Cerebellar nuclear complex (tissue), 1 donor: ENCODE results near the gene PSMB7.

ENCODE experiments used
- DNase-seq, 2 experiments: peaks; one replicate each; lab custom pipeline; 2025; lab: John Stamatoyannopoulos, UW

Gene PSMB7

DNA sequence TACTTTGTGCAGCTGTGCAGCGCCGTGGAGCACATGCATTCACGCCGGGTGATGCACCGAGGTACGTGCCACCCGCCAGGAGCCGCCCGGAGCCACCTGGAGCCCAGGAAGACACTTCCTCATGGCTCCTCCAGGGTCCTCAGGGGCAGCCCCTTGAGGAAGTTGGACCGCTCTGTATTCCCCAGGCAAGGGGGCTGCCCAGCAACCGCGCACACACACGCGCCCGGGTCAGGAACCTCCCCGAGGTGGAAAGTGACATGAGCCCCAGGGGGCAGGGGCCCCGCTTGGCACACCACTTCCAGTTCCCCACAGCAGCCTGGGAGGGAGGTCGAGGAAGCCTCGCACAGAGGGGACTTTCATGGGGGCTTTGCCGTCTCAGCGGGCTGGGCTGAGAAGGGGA is 88.9 kb downstream of the PSMB7 start:
- no peak for DNase-seq

DNA sequence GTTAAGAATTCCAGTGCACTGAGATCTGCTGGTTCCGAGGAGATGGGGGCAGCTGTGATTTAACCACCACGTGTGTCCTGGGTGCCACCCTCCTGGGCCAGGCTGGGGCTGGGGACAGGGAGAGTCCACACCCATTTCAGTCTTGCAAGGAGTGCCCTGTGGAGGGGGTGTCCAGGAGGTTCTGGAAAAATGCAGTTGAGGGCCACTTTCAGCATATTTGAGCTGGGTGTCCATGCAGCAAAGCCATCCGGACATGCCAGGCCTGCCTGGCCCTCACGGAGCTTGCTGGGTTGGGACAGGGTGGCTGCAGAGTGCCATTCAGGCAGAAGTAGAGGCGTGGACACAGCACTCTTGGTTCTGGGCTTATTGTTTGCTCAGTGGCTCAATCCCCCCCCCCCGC is 89.4 kb downstream of the PSMB7 start:
- DNase-seq = no peak

DNA sequence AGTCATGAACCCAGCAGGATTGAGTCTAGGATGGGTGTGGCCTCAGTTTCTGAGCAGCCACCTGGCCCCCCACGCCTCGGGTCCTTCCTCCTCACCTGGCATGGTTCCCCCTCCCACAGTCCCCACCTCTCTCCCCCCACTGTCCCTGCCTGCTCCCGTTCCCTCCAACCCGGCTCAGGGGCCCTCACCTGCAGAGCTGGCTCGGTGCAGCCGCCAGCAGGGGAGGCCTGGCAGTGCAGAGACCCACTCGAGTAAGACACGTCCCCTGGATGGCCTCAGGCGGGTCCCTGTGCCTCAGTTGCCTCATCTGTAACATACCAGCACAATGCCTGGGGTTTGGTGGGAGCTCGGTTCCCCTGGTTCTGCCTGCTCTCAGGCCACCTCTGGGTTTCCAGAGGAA is 91.3 kb downstream of the PSMB7 start:
- DNase-seq = no peak

DNA sequence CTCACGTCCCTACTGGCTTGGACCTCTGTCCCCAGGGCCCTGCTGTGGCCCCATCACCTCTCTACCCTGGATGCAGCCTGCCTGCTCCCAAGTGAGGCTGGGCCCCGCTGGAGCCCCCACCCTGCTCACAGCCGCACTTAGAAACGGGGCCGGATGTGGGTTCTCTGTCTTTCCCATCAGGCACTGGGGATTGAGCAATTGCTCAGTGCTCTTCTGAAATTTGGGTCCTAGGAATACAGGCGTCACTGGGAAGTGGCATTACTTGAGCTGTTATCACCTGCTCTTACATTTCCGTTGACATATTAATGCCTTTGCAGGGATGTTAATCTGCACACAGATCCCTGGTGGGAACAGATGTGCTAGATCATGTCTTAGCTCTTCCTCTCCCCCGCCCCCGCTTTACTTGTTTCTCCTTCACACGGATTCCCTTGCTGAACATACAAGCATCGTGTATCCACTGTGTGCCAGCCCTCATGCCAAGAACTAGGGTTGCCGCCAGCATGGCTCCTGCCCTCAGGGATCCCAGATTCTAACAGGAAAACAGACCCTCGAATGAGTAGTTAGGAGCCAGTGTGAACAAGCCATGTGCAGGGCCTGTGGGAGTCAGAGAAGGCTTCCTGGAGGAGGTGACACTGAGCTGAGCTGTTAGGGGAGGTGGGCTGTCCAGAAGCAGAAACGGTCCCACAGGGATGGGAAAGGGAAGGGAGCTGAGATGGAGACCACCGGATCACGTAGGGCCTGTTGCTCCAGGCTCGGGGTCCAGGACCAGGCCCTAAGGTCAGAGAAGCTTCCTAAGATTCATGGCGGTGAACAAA is 92.4 kb downstream of the PSMB7 start:
- DNase-seq = no peak

DNA sequence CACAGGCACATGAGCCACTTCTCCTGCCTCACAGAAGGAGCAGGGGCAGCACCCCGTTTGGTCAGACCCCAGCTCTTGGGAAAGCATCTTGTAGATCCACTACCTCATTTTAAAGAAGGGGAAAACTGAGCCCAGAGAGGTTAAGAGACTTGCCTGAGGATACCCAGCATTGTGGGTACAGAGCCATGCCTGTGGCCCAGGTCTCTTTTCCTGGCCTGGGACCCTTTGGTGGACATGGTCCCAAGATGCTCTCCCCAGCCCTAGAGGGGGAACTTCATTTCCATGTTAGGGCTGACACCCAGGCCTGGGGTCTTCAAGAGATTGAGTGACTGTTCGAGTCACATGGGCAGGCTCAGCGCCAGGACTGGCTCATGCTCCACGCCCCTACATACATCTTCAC is 93.3 kb downstream of the PSMB7 start:
- no peak for DNase-seq

DNA sequence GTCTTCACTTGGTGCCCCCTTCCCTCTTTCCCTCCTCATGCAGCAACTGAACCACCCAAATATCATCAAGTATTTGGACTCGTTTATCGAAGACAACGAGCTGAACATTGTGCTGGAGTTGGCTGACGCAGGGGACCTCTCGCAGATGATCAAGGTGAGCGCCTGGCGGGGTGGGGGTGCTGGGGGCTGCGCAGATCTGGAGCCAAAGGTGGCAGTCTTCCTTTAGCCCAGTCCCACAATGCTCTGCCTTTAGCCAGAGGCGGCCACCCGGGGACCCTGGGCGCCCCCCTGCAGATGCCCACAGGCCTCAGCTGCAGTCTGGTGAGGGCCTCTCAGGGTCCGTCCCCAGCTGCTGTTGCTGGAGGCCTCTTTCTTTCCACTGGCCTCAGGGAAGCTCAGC is 93.8 kb downstream of the PSMB7 start:
- DNase-seq = no peak

DNA sequence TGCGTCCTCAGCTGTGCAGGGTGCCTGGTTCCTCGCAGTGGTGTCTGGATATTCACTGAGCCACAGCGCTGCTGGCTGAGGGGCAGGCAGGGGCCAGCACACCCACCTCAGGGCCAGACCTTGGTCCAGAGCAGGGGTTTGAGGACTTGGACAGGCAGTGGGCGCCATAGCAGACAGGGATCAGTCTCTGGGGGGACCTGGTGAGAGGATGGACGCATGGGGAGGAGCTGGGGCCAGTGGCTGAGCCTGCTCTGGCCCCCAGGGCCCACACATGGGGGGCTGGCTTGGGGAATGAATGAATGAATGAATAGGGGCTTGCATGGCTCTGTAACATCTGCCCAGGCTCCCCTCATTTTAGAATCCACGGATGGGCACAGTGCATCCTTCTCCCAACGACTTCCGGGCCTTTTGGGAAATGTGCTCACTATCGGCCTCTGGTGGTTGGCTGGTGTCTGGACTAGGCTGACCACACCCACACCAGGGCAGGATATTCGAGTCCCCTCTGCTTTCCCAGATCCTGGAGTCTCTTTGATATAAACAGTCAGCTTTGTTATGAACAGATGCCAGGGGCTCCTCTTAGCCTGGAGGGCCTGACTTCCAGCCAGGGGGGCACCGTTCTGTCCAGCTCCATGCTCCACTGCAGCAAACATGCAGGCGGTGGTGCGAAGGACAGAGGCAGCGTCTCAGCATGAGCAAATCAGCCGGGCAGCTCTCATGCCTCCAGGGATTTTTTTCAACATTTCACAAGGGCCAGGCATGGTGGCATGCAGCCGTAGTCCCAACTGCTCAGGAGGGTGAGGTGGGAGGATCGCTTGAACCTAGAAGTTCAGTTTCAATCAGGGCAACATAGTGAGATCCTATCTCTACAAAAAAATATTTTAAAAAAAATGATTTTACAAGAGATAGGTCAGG is 94.9 kb downstream of the PSMB7 start:
- no peak for DNase-seq

DNA sequence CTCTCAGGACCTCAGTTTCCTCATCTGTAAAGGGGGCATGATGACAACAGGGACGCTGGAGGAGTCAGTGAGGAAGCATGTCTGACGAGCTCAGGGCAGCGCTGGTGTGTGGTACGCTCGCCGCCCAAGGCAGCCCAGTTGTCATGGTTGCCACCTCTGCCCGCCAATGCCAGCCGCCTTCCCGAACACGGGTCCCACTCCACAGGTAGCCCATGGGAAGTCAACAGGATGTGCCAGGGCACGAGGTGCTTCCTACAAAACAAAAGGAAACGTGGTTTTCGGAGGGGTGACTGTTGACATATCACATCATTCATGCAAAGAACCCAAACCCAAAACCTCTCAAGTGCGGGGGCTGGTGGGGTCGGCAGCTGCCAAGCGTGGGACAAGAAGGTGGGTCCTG is 99.4 kb downstream of the PSMB7 start:
- DNase-seq = no peak

DNA sequence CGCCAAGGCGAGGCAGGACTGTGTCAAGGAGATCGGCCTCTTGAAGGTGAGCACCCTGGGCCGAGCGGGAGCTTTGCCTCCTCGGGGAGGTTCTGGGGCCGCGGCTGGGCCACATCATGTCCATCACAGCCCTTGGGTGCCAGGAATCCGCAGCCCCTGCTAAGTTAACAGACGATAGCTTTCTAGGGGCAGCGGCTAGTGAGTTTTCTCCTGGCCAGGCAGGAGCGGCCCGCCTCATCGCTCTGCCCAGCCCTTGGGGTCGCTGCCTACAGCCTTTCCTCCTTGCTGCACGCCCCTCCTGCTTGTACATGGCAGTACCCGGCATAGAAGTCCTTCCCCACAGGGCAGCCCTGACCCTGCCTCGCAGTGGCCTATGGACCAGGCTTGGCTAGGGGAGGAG is 101.3 kb downstream of the PSMB7 start:
- DNase-seq = no peak

DNA sequence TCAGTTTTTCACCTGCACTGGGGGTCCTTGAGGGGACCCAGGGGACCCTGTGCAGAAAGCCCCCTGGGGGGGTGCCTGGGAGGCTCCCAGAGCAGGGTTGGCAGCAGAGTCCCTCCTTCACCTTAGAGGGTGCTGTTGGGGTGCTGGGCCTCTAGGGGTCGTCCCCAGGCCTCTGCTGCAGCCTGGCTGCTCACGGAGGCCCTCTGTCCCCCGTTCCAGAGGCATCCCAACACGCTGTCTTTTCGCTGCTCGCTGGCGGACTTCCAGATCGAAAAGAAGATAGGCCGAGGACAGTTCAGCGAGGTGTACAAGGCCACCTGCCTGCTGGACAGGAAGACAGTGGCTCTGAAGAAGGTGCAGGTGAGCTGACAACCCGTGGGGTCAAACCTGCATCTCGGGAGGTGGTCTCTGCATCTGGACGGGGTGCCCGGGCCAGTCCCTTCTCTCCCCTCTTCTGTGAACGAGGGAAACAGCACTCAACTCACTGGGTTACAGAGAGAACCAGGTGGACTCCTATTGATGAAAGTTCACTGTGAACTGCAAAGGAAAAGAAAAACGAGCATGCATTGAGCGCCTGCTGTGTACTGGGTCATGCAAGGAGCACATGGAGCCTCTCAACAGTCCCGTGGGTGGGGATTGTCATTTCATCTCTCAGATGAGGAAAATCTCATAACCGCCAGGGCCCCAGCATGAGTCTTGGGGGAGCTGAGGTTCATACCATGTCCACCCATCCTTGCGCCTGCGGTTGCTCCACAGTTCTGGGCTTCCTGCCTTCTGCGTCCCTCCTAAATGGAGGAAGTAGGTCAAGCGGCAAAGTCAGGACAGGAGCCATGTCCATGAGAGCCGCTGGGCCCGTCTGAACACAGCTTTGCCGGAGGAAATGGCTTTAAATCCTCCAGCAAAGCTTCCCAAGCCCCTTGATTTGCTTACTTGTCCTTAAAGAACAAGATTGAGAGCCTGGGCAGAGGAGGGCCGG is 102.7 kb downstream of the PSMB7 start:
- no peak for DNase-seq

DNA sequence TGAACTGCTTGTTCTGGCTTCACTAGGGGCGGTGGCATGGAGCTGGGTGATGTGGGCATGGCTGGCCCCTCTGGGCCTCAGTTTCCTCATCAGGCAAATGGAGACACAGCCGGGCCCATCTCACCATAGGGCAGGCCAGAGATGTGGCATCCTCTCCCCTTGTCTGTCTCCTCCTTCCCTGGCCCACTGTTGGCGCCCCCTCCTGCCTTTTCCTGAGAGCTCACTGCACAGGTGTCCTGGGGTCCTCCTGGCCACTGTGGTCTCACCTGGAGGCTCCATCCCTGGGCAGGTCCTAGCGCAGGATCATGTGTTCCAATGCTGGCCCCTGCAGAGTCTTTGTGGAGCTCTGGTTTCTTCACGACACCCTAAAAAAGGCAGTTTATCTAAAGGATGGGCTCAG is 104.0 kb downstream of the PSMB7 start:
- no peak for DNase-seq

DNA sequence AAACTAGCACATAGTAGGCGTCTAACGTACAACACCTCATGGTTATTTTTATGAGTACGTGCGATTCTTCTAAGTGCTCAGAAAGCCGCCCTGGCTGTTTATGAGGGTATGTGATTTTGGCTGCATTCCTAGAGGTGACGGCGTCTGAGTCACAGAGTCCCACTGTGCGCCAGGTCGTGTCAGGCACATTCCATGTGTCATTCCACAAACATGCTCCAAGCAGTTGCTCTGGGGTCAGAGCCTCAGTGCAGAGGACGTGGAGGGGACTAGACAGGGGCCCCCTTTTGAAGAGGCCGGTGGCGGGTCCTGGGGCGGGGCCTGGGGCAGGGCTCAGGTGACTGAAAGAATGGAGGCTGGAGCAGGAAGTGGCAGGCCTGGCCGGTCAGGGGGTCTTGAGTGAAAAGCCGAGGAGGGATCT is 105.6 kb downstream of the PSMB7 start:
- DNase-seq = no peak

DNA sequence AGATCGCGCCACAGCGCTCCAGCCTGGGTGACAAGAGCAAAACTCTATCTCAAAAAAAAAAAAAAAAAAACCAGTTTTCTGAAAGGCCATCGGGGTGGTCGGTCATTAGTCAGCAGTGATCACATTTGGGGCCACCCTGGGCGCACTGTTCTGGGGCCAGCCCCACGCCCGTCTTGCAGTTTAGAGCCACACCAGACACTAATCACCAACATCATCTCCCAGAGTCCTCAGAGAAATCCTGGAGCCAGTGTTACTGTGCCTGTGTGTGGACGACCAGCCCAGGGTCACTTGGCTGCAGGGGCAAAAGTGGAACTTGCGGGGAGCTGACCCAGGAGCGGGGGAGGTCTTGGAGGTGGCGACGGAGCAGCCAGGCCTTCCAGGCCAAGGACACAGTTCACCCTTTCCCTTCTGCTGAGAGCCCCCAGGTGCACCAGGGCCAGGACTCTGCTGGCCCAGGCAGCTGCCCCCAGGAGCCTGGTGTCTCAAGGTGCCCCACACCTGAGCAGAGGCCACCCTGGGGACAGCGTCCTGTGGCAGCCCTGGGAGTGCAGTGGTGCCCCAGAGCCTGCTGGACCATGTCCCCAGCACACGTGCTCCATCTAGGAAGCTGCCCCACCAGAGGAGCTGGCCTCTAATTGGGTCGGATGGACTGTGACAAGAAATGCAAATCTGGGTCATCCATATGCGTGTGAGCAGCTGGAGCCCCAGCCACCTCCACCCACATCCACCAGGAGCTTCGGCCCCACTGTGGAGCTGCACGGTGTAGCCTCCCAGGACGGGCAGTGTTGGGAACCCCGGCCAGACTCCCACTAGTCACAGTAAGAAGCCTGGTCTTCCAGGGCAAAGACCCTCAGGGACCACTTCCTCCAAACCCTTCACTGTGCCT is 106.4 kb downstream of the PSMB7 start:
- no peak for DNase-seq

DNA sequence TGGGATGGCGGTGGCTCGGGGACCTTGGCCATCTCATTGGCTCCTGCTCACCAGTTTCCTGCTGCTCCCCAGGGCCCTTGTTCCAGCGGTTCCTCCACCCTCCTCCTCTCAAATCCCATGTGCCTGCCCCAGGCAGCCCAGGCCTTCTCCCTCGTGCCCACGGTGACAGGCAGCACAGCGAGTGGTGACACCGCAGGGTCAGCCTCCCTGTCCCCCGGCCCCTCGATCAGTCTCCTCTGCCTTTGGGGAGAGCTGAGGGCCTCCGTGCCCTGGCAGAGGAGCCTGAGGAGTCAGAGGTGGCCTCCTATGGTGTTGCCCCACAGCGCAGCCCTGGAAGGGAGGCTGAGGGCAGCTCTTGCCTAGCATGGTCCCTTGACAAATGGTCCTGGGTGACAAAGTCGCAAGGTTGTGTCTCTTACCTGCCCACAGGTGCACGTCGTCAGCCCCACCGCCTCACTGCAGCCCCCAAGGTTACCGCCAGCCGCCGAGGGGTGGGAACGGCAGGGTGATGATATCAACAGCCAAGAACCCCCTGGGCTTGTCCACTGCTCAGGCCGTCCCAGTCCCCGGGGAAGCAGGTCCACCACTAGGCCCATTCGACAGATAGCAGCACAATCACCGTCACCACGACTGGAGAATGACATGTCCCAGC is 107.7 kb downstream of the PSMB7 start:
- DNase-seq = no peak

DNA sequence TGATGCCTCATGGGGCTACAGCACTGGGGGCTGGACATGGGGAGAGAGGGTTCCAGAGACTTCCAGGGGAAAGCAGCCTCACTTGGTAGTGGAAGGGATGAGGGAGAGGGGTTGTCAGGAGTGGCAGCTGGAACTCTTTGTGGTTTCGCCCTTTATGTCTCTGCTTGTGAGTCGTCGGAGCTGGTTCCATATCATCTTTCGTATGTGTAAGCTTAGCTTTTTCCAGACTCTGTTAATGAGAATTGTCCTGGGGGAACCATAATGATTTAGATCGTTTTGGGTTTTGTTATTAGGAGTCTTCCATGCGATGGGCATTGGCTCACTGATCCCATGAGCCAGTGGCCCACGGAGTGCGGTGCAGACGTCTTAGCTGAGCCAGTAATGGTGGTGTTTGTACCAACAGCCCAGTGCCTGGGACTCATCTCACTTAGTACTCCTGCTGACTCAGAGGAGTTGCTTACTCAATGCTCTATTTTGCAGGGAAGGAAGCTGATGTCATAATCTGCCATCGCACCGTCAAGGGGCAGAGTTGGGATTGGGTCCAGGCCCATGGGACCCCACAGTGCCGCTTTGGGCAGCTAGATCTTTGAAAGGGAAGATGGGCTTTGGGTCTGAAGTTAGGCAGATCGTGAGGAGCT is 109.0 kb downstream of the PSMB7 start:
- no peak for DNase-seq

DNA sequence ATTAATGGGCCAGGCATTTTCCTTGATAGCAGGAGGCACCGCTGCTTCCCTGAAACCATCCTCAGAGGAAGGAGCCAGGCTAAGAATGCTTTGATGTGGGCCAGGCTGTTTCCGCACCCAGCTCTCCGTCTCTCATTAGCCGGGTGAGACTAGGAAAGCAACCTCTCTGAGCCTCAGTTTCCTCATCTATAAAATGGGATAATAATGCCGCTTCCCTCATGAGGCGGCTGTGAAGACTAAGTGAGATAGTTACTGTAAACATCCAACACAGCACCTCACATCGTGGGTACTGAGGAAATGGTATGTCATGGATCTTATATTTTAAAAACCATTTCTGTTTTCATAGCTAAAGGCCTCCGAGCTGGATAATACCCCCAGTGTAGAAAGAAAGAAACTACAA is 111.0 kb downstream of the PSMB7 start:
- DNase-seq = no peak

DNA sequence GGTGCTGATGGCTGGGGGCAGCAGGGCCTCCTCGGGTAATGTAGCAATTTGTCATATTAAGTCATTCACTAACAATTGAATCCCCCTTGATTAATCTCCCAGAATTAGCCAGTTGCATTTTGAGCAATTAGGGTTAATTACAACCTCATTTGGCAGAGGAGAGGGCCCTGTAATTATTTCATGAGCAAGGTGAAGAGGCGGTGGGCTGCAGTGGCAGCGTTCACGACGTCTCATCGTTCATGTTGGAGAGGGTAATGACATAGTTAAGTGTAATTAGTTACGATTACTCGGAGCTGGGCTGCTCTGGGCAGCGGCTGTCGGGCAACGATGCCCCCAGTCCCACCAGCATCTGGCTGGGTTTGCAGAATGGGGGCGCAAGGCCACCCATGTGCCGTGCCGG is 111.5 kb downstream of the PSMB7 start:
- DNase-seq = no peak
